ENCODE measurements around the gene TNRC6C. TPM values are rescaled to one million over a fixed set of nuclear protein-coding genes. Genes with fewer than 3 reads are reported as not detected.
A peak's percentile ranks its signal among the peaks of the same experiment; 100 is the strongest.
"Not testable (repeated sequence)": the region's sequence is repeated elsewhere in the genome, so short reads cannot be mapped to it uniquely, and the experiment has no call there.

The TNRC6C gene
- total and polyA plus RNA-seq, 9 of the 15 experiments (the other 6 are each of a cell fraction or from before 2014, with no cell fraction given): 0.20 to 4.9 (median 2.3) TPM

- TF ChIP-seq ZNF740 (CRISPR knock-in tag; IDR thresholded peaks at IDR 0.05) (peak; percentile 32; the same call in 1 of the 2 replicates), ZNF740 (tag; IDR thresholded peaks at IDR 0.05) (no peak), TEAD4 (IDR thresholded peaks at IDR 0.05; ENCODE audit: low read length) (no peak), TEAD4 (CRISPR knock-in tag; IDR thresholded peaks at IDR 0.05; ENCODE audit: borderline replicate concordance) (0 out of 2 replicates have a peak, but pooled peaks have one; percentile 7), PHF21A (IDR thresholded peaks at IDR 0.05; ENCODE audit: borderline replicate concordance, low read depth) (0 out of 2 replicates have a peak, but pooled peaks have one; percentile 0)
Measured at GRCh38 chr17:78138204-78139060, 179.9 kb downstream of the TNRC6C start (continued).

GRCh38 chr17:78139861-78140168 is 181.3 kb downstream of the TNRC6C start:
- CTCF ChIA-PET (ENCODE audit: low intra/inter-chr PET ratio); H3K9me1 ChIP-seq (ENCODE audit: control insufficient read depth, insufficient read depth, low read length); H3K36me3 ChIP-seq (ENCODE audit: control insufficient read depth, insufficient read depth, low read length); H3K9me3 ChIP-seq (replicated peaks; ENCODE audit: control insufficient read depth, insufficient read depth, low read depth, low read length); BruUV-seq (replicated peaks); H3K4me3 ChIP-seq; H3K27me3 ChIP-seq (ENCODE audit: control insufficient read depth in 2 of 2, insufficient read depth in 2 of 2, low read length in 2 of 2); in situ Hi-C loops (cut with MboI); FAIRE-seq; DNase-seq (ENCODE audit: extremely low read depth in 1 of 4, low spot score in 3 of 4); H4K20me1 ChIP-seq (replicated peaks; ENCODE audit: control insufficient read depth, insufficient read depth, low read length); ATAC-seq; TF ChIP-seq ZBTB40 (CRISPR knock-in tag; IDR thresholded peaks at IDR 0.05): not testable (repeated sequence)
- Histone ChIP-seq H3K4me2 (ENCODE audit: insufficient read depth, low read length) (peak overlapping the region; percentile 80), H3K27ac (ENCODE audit: extremely low read depth, low read depth, low read length) (peak overlapping the region; percentile 79), H2AFZ (ENCODE audit: low read depth, low read length) (peak overlapping the region; percentile 76), H3K4me1 (replicated peaks in 1 of 2; ENCODE audit: control insufficient read depth in 2 of 2, insufficient read depth in 2 of 2, low read length in 2 of 2) (peaks cover 72 to 99% of the 10 kb centered on the region in 2 experiments), H3K9ac (ENCODE audit: insufficient read depth in 1 of 2, low read depth in 2 of 2, low read length in 2 of 2) (peak overlapping the region; percentile 55 to 87; a peak in 2 of 4 replicates), H3K79me2 (ENCODE audit: control insufficient read depth, insufficient read depth, low read length) (peaks cover 12% of the 10 kb centered on the region; the same call in 2 of the 3 replicates)
- intact Hi-C loops (cut with micrococcal nuclease): loop anchor here (1.0 to 5.0 kb wide), 3 partner anchors 12 to 47 kb away; partner anchors contain the start of genes AFMID, TK1 and TMC6
- POLR2A ChIA-PET: interaction anchor here (0.6 to 3.3 kb wide), 7 partner anchors 10 to 106 kb away, joined by 3 to 23 read pairs (median 5); partner anchors contain the start of genes AFMID, TK1, TMC6 and TMC8
- WGBS (ENCODE audit: insufficient coverage, low coverage, missing lambda C conversion rate): 20% methylated on average over 11 of the region's 12 CpGs
- 0 out of 2 replicates have a peak, but pooled peaks have one; percentile 46 for TF ChIP-seq ZBTB40 (IDR thresholded peaks at IDR 0.05)
